Urinary bladder (tissue), 4 donors: ENCODE results near the gene TMOD1. TPM values are rescaled to one million over a fixed set of nuclear protein-coding genes. Genes with fewer than 3 reads are reported as not detected.
A peak's percentile ranks its signal among the peaks of the same experiment; 100 is the strongest.
"Not testable (repeated sequence)": the region's sequence is repeated elsewhere in the genome, so short reads cannot be mapped to it uniquely, and the experiment has no call there.

ENCODE experiments used
- DNase-seq: peaks from one replicate; pipeline ENCODE4 v3.0.0-alpha.2; 2015; ENCODE audit errors: extremely low spot score
- H3K27ac ChIP-seq: one replicate; pipeline ENCODE4 v1.5.1; 2013; ENCODE audit warnings: low read depth, mild to moderate bottlenecking, moderate library complexity
- H3K36me3 ChIP-seq: one replicate; pipeline ENCODE4 v1.6.1; 2013; ENCODE audit warnings: mild to moderate bottlenecking, moderate library complexity; ENCODE audit not compliant: insufficient read depth
- H3K4me1 ChIP-seq: one replicate; pipeline ENCODE4 v1.6.1; 2013; ENCODE audit warnings: mild to moderate bottlenecking, moderate library complexity; ENCODE audit not compliant: insufficient read depth
- H3K4me3 ChIP-seq: one replicate; pipeline ENCODE4 v1.5.1; 2013; ENCODE audit warnings: low read depth, low read length
- WGBS: extraction: QIAGEN DNeasy Blood & Tissue Kit; methylation state at CpG from one replicate; pipeline ENCODE4 v1.1.7; 2013; 5-methylcytosine and 5-hydroxymethylcytosine counted together
- polyA plus RNA-seq: library from polyadenylated mRNA; stranded (reverse); fragments of 200-250 nt; gene quantifications from one replicate; pipeline ENCODE4 v1.2.3, GENCODE V29; 2013
- total RNA-seq: library from RNA; depleted of rRNA; stranded (reverse); fragments of >200 nt; gene quantifications from one replicate; pipeline ENCODE4 v1.2.3, GENCODE V29; 2014
- donor health status: healthy with polysubstance abuse.
- donor health status: healthy.

Gene TMOD1
- total and polyA plus RNA-seq, 2 donors, result 9.3 to 36.6 TPM

DNA sequence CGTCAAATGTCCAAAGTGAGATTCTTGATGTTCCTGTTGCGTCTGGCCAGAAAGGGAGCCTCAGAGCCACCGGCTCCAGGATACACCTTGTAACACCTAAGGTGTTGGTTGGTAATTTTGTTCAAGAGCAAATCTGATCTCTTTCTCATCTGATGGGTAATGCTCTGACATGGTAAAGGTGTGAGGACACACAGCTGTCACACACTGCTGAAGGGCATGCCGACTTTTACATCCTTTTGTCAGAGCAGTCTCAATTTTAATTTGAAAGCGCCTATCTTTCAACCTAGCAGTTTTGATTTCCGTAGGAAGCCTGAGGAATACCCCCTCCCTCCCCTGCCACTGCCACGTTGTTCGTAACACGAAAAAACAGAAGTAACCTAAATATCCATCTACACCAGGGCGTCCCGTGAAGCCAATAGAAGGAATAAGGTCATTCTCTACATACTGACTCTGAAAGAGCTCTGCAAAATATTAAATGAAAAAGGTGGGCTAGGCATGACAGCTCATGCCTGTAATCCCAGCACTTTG, 74.3 kb downstream of the TMOD1 start:
- no peaks in the 10 kb centered on the region for H3K4me1 ChIP-seq
- DNase-seq, result no peak
- H3K27ac ChIP-seq, result no peak overlapping the region
- H3K36me3 ChIP-seq, result no peaks in the 10 kb centered on the region
- H3K4me3 ChIP-seq, result no peak overlapping the region
- 84% methylated on average over 11 of the region's 11 CpGs for WGBS

DNA sequence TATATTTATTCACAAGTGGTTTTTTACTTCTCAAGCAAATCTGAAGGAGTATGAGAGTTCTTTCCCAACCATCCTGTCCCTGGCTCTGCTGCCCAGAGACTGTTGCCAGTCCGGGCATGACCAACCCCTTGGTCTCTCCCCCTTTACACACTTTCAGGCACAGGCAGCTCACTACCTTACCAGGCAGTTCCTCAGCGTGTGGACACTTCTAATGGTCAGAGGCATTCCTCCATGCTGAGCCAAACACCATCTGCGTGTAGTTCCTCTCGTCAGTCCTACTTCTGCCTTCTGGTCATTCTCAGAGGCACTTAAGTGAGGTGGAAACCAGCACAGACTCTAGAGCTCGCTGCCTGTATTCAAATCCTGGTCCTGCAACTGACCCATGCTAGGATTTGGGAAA, 75.6 kb downstream of the TMOD1 start:
- DNase-seq, result no peak
- Histone ChIP-seq H3K4me3 (no peak overlapping the region), H3K27ac (no peak overlapping the region), H3K4me1 (no peaks in the 10 kb centered on the region), H3K36me3 (no peaks in the 10 kb centered on the region)
- 82% methylated on average over 5 of the region's 5 CpGs for WGBS

DNA sequence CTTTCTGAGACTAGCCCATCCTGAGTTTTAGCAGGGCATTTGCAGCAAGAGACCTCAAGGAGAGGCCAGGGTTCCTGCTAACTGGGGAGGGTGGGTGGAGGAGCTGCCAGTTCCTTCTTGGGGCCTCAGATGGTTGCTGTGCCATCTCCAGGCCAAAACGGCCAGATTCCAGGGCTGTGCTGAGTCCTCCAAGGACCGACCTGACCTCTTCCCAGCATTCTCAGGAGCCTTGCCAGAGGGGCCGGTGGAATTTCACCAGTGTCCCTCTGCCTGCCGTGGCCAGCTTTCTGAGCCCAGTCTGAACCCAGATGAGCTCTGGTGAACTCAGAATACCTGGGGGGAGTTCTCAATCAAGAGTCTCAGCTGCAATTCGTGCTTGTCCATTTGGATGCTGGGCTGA, 77.4 kb downstream of the TMOD1 start:
- Histone ChIP-seq H3K4me1 (no peaks in the 10 kb centered on the region), H3K36me3 (no peaks in the 10 kb centered on the region), H3K27ac (no peak overlapping the region), H3K4me3 (no peak overlapping the region)
- no peak for DNase-seq
- 79% methylated on average over 5 of the region's 5 CpGs for WGBS

DNA sequence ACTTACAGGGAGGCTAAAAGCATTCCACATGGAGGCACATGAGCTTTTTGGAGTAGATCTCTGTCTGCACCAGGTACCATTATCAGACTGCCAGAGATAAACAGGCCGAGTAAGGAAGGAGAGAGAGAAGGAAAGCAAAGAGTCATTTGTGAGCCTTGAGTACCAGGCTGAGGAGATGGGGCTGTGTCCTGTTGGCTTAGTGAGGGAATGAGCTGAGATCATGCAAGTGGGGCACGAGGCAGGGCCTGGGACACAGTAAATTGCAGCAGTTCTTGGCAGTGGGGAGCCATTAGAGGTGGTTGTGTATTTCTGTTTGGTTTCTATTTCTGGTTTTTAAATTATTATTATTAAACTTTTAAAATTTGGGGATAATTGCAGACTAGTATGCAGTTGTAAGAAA, 78.4 kb downstream of the TMOD1 start:
- H3K36me3 ChIP-seq, result no peaks in the 10 kb centered on the region
- no peak for DNase-seq
- WGBS, result 55% methylated on average over 2 of the region's 2 CpGs
- no peak overlapping the region for H3K27ac ChIP-seq
- H3K4me1 ChIP-seq, result no peaks in the 10 kb centered on the region
- no peak overlapping the region for H3K4me3 ChIP-seq

DNA sequence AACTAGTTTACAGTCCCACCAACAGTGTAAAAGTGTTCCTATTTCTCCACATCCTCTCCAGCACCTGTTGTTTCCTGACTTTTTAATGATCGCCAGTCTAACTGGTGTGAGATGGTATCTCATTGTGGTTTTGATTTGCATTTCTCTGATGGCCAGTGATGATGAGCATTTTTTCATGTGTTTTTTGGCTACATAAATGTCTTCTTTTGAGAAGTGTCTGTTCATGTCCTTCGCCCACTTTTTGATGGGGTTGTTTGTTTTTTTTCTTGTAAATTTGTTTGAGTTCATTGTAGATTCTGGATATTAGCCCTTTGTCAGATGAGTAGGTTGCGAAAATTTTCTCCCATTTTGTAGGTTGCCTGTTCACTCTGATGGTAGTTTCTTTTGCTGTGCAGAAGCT, 80.1 kb downstream of the TMOD1 start:
- H3K4me1 ChIP-seq, H3K4me3 ChIP-seq, DNase-seq, H3K27ac ChIP-seq, H3K36me3 ChIP-seq: not testable (repeated sequence)
- WGBS, result 75% methylated on average over 1 of the region's 3 CpGs

DNA sequence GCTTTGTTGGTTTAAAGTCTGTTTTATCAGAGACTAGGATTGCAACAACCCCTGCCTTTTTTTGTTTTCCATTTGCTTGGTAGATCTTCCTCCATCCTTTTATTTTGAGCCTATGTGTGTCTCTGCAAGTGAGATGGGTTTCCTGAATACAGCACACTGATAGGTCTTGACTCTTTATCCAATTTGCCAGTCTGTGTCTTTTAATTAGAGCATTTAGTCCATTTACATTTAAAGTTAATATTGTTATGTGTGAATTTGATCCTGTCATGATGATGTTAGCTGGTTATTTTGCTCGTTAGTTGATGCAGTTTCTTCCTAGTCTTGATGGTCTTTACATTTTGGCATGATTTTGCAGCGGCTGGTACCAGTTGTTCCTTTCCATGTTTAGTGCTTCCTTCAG, 83.3 kb downstream of the TMOD1 start:
- H3K4me1 ChIP-seq, DNase-seq, H3K4me3 ChIP-seq, H3K27ac ChIP-seq, H3K36me3 ChIP-seq: not testable (repeated sequence)
- no CpG with 5 or more reads among the region's 2 CpGs for WGBS

DNA sequence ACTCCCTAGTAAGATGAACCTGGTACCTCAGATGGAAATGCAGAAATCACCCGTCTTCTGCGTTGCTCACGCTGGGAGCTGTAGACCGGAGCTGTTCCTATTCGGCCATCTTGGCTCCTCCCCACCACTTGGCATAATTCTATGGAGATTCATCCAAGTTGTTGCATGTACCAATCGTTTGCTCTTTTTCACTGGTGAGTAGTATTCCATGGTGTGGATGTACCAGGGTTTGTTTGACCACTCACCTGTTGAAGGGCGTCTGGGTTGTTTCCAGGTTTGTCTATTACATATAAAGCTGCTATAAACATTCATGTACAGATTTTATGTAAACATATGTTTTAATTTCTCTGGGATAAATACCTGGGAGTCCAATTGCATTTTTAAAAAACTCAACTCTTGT, 85.4 kb downstream of the TMOD1 start:
- H3K4me3 ChIP-seq, H3K27ac ChIP-seq, DNase-seq, H3K4me1 ChIP-seq, H3K36me3 ChIP-seq: not testable (repeated sequence)
- 94% methylated on average over 7 of the region's 7 CpGs for WGBS

DNA sequence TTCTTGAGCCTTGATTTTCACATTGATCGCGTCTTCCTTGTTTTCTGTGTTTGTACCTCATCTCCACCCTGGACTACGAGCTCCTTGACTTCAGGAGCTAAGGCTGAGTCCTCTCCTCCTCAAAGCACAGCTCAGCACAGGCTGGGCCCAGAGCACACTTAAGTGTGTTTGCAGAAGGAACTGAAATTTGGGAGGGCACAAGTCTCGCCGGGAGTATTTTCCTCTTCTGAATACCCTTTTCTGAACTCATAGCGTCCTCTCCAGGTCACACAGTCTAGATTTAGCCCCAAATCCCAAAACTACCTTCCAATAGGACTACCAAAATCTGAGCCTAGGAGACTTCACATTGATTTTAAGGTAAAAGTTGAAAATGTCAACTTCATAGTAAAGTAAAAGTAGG, 90.1 kb downstream of the TMOD1 start:
- DNase-seq, result no peak
- Histone ChIP-seq H3K4me1 (no peaks in the 10 kb centered on the region), H3K36me3 (no peaks in the 10 kb centered on the region), H3K4me3 (no peak overlapping the region), H3K27ac (no peak overlapping the region)
- WGBS, result 87% methylated on average over 6 of the region's 6 CpGs

DNA sequence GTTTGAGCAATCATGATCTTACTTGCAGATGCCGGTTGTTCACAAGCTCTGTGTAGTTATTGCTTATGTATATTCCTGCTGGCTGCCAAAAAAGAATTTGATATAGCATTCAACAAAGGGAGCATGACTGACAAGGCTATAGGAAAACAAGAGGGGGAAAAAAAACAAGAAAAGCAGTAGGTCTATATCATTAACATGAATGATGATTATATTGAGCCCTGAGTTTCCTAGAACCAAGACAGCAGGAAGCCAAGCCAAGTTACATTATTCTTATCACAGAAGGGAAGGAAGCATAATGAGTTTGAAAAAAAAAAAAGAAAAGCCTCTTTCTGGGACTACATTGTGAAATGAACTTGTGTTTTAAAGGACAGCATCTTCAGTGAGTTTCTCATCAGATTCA, 90.7 kb downstream of the TMOD1 start:
- no peak for DNase-seq
- no peak overlapping the region for H3K4me3 ChIP-seq
- H3K27ac ChIP-seq, result no peak overlapping the region
- no peaks in the 10 kb centered on the region for H3K4me1 ChIP-seq
- WGBS, result 90% methylated on average over 1 of the region's 1 CpG
- no peaks in the 10 kb centered on the region for H3K36me3 ChIP-seq

DNA sequence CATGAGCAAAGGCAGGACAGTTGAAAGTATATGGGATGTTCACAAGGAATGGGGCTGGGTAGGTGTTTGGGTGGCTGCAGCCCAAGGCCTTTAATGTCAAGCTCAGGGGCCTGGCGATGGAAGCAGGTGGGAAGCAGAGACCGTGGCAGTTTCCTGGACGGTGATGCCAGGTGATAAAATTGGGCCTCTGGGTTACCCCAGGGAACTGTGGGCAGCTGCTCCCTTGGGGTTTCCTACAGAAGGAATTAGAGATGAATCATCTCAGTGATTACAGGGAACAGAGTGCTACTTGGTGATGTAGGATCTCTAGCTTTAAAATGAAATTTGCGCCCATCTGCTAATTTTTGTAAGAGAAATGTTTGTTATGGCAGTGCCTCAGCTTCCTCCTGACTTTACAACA, 92.5 kb downstream of the TMOD1 start:
- H3K4me3 ChIP-seq, result no peak overlapping the region
- 86% methylated on average over 4 of the region's 4 CpGs for WGBS
- no peak overlapping the region for H3K27ac ChIP-seq
- no peaks in the 10 kb centered on the region for H3K4me1 ChIP-seq
- no peaks in the 10 kb centered on the region for H3K36me3 ChIP-seq
- DNase-seq, result no peak

DNA sequence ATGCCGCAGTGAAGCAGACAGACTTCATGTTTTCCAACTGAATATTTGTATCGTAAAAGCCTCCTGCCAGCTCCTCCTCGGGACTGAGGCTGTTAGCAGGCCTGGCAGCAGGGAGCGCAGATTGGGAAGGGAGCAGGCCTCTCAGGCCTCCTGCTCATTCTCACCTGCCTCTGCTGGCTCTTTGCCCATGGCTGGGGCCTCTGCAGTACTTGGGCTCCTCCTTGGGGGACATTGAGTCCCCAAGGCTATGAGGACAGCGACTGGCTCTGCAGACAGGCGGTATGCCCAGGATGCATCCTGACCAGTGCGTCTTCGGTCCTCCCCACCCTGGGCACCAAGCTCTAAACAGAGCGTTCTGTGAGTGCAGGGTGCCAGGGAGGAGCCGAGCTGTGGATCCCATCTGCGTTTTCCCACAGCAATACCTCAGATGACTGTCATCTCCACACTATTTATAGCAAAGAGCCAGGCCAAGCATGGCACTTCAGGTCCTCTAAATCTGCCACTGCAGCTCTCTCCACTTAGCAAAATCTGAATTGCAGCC, 93.0 kb downstream of the TMOD1 start:
- Histone ChIP-seq H3K27ac (no peak overlapping the region), H3K4me1 (no peaks in the 10 kb centered on the region), H3K4me3 (no peak overlapping the region), H3K36me3 (no peaks in the 10 kb centered on the region)
- no peak for DNase-seq
- 71% methylated on average over 11 of the region's 11 CpGs for WGBS

DNA sequence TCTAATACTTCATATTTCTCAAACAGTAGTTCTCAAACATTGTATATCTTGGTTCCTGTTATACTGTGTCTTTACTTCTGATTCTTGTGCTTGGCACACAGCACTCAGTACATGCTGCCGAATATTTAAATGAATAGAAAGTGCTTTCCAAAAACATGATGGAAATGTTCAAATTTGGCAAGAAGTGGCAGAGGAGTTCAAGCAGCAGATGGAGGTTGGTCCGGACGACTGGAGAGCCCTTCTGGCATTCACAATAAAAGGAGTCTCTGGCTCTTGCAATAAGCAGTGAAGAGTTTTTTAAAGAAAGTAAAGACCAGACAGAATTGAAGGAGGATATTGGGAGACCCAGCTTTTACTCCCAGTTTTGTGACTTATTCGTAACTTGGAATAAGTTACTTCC, 95.4 kb downstream of the TMOD1 start:
- no peaks in the 10 kb centered on the region for H3K4me1 ChIP-seq
- WGBS, result 52% methylated on average over 4 of the region's 4 CpGs
- DNase-seq, result no peak
- no peak overlapping the region for H3K27ac ChIP-seq
- H3K4me3 ChIP-seq, result no peak overlapping the region
- H3K36me3 ChIP-seq, result peaks cover 2% of the 10 kb centered on the region

DNA sequence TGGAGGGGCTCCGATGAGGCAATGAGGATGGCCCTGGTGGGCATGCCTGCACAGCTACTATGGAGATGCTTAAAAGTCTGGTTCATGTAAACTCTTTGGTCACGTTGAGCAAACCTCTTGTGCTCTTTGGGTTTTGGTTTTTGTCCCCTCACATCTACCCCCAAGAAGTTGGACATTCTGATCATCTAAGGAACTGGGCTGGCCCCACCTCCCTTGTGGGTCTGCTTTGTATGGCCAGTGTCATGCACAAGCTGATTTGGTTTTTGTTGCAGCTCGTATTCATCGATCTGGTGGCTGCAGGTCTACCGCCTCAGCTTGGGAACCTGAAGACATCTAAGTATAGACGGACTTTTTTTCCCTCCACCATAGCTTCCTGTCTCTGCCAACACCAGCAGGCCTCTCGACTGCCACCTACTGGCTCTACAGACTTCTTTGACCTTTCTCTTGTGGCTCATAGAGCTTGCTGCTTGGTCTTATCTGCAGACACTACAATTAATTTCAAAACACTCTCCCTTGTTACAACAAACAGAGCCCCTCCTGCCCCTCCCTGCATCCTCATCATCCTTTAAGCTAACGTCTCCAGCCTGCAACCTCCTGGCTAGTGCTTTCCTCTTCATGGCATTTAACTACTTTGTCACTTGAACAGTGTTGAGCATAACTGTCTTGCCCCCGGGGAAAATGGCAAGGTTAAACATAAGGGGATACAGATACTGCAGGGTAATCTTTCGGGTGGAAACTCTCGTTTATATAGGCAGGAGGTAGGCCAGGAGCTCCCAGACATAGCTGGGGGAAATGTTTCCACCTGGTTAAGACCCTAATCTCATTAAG, 97.2 kb downstream of the TMOD1 start:
- DNase-seq, result peak; percentile 28
- peaks cover 2% of the 10 kb centered on the region for H3K36me3 ChIP-seq
- 29% methylated on average over 11 of the region's 11 CpGs for WGBS
- no peak overlapping the region for H3K4me3 ChIP-seq
- H3K4me1 ChIP-seq, result no peaks in the 10 kb centered on the region
- no peak overlapping the region for H3K27ac ChIP-seq

DNA sequence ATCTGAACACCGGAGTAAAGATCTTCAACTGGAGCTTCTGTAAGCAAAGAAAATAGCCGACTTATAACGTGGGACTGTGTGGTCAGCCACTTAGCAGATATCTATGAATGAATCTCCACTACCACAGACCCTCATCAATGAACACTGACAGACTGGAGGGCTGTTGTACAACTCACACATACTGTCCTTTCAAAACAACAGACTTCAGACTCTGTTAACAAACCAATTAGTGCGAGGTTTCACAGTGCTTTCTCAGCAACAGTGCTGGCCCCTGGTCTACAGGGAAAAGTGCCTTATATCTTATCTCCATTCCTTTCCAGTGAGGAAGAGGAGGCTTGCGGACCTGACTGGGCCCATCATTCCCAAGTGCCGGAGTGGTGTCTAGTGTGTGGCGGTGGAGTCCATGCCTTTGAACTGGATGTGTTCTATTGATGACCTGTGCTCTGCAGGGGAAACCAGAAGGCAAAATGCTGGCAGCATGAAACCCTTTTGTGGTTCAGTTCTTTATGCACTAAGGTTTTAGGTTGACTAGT, 97.9 kb downstream of the TMOD1 start:
- no peak for DNase-seq
- Histone ChIP-seq H3K4me1 (no peaks in the 10 kb centered on the region), H3K4me3 (no peak overlapping the region), H3K27ac (no peak overlapping the region), H3K36me3 (peaks cover 2% of the 10 kb centered on the region)
- WGBS, result 77% methylated on average over 7 of the region's 7 CpGs
